Vagina (tissue), 2 donors: Measurements from ENCODE around the gene FAM50B. TPM values are rescaled to one million over a fixed set of nuclear protein-coding genes. Genes with fewer than 3 reads are reported as not detected.
A peak's percentile ranks its signal among the peaks of the same experiment; 100 is the strongest.

Experiments used
- DNase-seq, 2 donors: peaks; one replicate each; pipeline ENCODE4 v3.0.0-alpha.2; 2017; ENCODE audit errors: extremely low spot score in 2 of 2
- H3K27ac ChIP-seq: fragments of 200-600 bp; sonication (generic); one replicate; pipeline ENCODE4 v1.5.1; 2019
- H3K27me3 ChIP-seq: fragments of 200-600 bp; sonication (generic); one replicate; pipeline ENCODE4 v1.5.1; 2019
- H3K36me3 ChIP-seq, 2 donors: fragments of 200-600 bp; sonication (generic); one replicate each; pipeline ENCODE4 v1.5.1; 2017 to 2019
- H3K4me1 ChIP-seq: fragments of 200-600 bp; sonication (generic); one replicate; pipeline ENCODE4 v1.5.1; 2019
- H3K4me3 ChIP-seq, 2 donors: fragments of 200-600 bp; sonication (generic); 1 replicate in 1 of 2; 2 replicates in 1 of 2; pipeline ENCODE4 v1.5.1; 2016 to 2019
- H3K9me3 ChIP-seq: fragments of 200-600 bp; sonication (generic); one replicate; pipeline ENCODE4 v1.5.1; 2019
- POLR2A ChIP-seq, 2 donors: fragments of 450-650 bp; IDR thresholded peaks; one replicate each; pipeline ENCODE4 v1.6.1; 2017; ENCODE audit warnings: antibody characterized with exemption in 2 of 2, mild to moderate bottlenecking in 2 of 2, moderate library complexity in 2 of 2
- POLR2AphosphoS5 ChIP-seq, 2 donors: sonication (generic); formaldehyde crosslinking; IDR thresholded peaks; one replicate each; pipeline ENCODE4 v1.9.0; 2017; ENCODE audit warnings: antibody characterized with exemption in 2 of 2, mild to moderate bottlenecking in 2 of 2, low read depth in 1 of 2; ENCODE audit not compliant: insufficient read depth in 1 of 2
- intact Hi-C: fragments of 100-400 bp; cut with DNase I; formaldehyde crosslinking; loops from one replicate; pipeline ENCODE4 v1.15.1; 2023
- total RNA-seq: library from RNA; depleted of rRNA; stranded (reverse); fragments of >200 nt; gene quantifications from one replicate; pipeline ENCODE4 v1.2.3, GENCODE V29; 2016
- TF ChIP-seq, protein P1 (sequence below), 3 experiments: fragments of 450-650 bp in 2 of 3; fragments of 200-600 bp in 1 of 3; sonication (generic) in 1 of 3; IDR thresholded peaks; one replicate each; pipeline ENCODE4 v1.5.1; 2017 to 2019; ENCODE audit warnings: antibody characterized with exemption in 3 of 3, mild to moderate bottlenecking in 2 of 3, moderate library complexity in 2 of 3

Gene FAM50B
- total RNA-seq, 1 donor from 2014 or later, result 4.9 TPM

DNA sequence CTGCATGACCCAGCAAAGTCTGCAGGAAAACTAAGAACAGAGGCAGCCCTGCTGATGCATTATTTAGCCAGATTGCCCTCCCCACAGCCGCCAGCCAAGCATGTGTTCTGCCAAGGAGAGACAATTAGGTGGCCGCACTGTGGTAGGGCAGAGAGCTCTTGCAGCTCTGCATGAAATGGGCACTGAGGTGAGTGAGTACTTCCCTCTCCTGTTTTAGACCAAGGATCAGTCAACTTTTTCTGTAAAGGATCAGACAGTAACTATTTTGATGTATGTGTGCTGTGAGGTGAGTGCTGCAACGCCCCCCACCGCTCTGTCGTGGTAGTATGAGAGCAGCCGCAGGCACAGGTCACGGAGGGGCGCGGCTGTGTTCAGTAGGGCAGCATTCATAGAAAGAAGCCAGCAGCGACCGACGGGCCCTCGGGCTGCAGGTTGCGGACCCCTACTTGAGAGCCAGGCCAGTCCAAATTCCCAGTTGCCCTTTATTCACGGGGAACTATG lies 23.8 kb upstream of the FAM50B start:
- H3K27me3 ChIP-seq, result no peaks in the 10 kb centered on the region
- no peak for DNase-seq
- peak overlapping the region; percentile 86 for H3K27ac ChIP-seq
- no peaks in the 10 kb centered on the region for H3K9me3 ChIP-seq
- H3K36me3 ChIP-seq, result no peaks in the 10 kb centered on the region
- TF ChIP-seq POLR2A (IDR thresholded peaks at IDR 0.05), result no peak
- TF ChIP-seq, protein P1, sequence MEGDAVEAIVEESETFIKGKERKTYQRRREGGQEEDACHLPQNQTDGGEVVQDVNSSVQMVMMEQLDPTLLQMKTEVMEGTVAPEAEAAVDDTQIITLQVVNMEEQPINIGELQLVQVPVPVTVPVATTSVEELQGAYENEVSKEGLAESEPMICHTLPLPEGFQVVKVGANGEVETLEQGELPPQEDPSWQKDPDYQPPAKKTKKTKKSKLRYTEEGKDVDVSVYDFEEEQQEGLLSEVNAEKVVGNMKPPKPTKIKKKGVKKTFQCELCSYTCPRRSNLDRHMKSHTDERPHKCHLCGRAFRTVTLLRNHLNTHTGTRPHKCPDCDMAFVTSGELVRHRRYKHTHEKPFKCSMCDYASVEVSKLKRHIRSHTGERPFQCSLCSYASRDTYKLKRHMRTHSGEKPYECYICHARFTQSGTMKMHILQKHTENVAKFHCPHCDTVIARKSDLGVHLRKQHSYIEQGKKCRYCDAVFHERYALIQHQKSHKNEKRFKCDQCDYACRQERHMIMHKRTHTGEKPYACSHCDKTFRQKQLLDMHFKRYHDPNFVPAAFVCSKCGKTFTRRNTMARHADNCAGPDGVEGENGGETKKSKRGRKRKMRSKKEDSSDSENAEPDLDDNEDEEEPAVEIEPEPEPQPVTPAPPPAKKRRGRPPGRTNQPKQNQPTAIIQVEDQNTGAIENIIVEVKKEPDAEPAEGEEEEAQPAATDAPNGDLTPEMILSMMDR (IDR thresholded peaks at IDR 0.05), result peak in 2 of 3 experiments; percentile 19 to 46
- no peak for TF ChIP-seq POLR2AphosphoS5 (IDR thresholded peaks at IDR 0.05; ENCODE audit: insufficient read depth in 1 of 2, low read depth in 1 of 2)
- H3K4me1 ChIP-seq, result peaks cover 46% of the 10 kb centered on the region
- intact Hi-C loops, result loop anchor here (5.0 kb wide), 1 partner anchor 73 kb away; the partner anchor contains the start of gene PXDC1
- H3K4me3 ChIP-seq, result peak overlapping the region; percentile 33 to 34

DNA sequence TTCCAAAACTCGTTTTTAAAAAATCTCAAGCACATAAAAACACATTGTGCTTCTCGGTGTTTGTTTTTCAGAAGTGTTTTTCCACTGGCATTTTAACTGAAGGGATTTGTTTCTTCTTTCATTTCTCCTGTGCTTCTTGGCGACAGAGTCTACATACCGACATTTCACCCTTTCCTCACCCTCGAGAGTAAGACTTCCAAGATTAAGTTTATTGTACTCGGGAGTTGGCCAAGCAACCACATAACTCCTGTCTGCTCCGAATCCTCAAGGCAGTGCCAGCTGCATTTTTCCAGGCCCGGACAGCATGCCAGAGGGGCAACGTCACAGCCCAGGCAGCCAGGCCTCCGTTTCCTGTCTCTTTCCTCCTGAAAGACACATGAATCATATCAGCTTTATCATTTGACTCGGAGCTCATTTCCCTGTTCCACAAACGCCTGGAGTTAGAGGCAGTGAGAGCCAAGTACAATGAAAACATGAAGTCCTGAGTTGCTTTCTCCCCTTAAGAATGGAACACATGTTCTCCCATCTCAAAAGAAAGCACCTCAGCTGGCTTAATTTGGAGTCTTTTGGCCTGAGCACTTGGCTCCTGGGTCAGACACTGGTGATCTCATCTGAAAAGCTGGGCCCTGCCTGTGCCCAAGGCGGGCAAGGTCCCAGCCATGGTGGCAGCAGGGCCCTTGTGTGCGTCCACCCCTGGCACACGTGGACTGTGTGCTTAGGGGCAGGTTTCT lies 23.2 kb upstream of the FAM50B start:
- peak in 1 of 2 donors; percentile 98 for DNase-seq
- Histone ChIP-seq H3K4me3 (peak overlapping the region; percentile 33 to 34), H3K9me3 (no peaks in the 10 kb centered on the region), H3K4me1 (peaks cover 40% of the 10 kb centered on the region), H3K27ac (peak overlapping the region; percentile 86), H3K36me3 (no peaks in the 10 kb centered on the region), H3K27me3 (no peaks in the 10 kb centered on the region)
- intact Hi-C loops, result loop anchor here (5.0 kb wide), 1 partner anchor 74 kb away; the partner anchor contains the start of gene PXDC1
- TF ChIP-seq POLR2AphosphoS5 (IDR thresholded peaks at IDR 0.05; ENCODE audit: insufficient read depth in 1 of 2, low read depth in 1 of 2) (peak; percentile 93 to 98), POLR2A (IDR thresholded peaks at IDR 0.05) (no peak)

DNA sequence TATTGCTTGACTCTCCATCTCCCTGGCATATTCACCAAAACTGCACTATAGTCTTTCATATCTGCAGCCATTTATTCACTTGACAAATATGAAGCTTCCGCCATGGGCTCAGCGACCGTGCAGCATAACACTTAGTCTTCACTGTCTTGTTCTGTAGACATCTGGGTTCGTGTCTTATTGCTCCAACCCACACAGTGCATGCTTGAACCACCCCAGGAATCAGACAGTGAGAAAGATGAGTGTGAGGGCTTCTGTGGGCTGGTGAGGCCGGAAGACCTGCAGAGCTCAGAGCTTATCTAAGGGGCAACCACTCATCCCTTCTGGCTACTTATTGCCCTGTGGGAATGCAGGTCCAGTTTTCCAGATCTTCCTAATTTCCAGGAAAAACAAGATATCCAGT lies 19.9 kb upstream of the FAM50B start:
- TF ChIP-seq POLR2A (IDR thresholded peaks at IDR 0.05), result no peak
- TF ChIP-seq, protein P1 (IDR thresholded peaks at IDR 0.05), result no peak
- no peak for TF ChIP-seq POLR2AphosphoS5 (IDR thresholded peaks at IDR 0.05; ENCODE audit: insufficient read depth in 1 of 2, low read depth in 1 of 2)
- H3K4me1 ChIP-seq, result peaks cover 26% of the 10 kb centered on the region
- H3K9me3 ChIP-seq, result no peaks in the 10 kb centered on the region
- intact Hi-C loops, result loop anchor here (5.0 kb wide), 1 partner anchor 77 kb away; the partner anchor contains the start of gene PXDC1
- H3K27ac ChIP-seq, result no peak overlapping the region
- H3K27me3 ChIP-seq, result no peaks in the 10 kb centered on the region
- DNase-seq, result no peak
- H3K4me3 ChIP-seq, result no peak overlapping the region
- H3K36me3 ChIP-seq, result no peaks in the 10 kb centered on the region

DNA sequence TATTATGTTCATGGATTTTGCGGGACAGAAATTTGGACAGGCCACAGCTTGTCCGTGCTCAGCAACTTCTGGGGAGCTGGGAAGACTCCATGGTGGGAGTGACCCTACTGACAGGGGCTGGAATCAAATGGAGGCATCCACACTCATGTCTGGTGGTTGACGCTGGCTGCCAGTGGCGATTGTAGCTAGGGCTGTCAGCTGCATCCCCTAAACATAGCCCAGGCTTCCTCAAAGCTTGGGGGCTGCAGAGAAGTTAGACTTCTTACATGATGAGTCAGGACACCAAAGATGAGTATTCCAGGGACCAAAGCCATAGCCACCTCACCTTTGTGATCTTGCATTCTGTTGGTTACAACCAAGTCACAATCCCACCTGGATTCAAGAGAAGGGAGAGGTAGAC lies 18.4 kb upstream of the FAM50B start:
- no peak for DNase-seq
- H3K36me3 ChIP-seq, result no peaks in the 10 kb centered on the region
- TF ChIP-seq, protein P1 (IDR thresholded peaks at IDR 0.05), result no peak
- no peak overlapping the region for H3K27ac ChIP-seq
- no peak overlapping the region for H3K4me3 ChIP-seq
- no peaks in the 10 kb centered on the region for H3K27me3 ChIP-seq
- intact Hi-C loops, result no loop called here
- no peaks in the 10 kb centered on the region for H3K9me3 ChIP-seq
- H3K4me1 ChIP-seq, result peaks cover 10% of the 10 kb centered on the region

DNA sequence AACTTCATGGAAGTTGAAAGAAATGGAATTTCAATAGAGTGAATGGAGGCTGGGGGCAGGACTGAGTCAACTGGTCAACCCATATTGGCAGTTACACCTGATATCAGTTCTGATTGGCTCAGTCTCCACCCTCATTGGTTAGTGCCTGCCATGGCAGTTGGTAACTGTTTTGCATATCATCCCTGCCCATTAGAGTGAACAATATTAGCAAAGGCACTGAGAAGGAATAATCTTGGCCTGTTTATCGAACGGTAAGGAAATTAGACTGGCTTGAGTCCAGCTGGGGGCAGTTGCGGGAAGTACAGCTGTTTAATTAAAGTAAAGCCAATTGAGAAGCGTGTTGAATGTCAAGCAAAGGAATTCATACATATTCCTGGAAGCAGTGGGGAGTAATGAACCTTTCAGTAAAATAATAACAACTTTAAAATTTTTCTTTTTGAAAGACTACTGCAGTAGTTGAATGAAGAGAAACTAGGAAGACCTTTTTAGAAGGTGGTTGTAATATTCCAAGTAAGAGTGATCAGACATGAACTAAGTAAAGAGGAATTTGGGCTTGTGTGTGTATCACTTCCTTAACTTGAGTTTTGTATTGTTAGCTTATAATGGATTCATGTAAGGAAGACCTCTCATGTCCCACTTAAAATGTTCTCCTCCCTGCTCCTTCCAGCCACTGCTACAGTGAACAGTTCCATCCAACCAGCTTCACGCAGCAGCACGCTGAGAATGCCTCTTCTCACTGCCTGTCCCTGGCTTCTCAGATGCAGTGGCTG lies 17.2 kb upstream of the FAM50B start:
- intact Hi-C loops, result no loop called here
- Histone ChIP-seq H3K27me3 (no peaks in the 10 kb centered on the region), H3K9me3 (no peaks in the 10 kb centered on the region), H3K4me3 (no peak overlapping the region), H3K4me1 (no peaks in the 10 kb centered on the region), H3K36me3 (no peaks in the 10 kb centered on the region), H3K27ac (no peak overlapping the region)
- no peak for TF ChIP-seq POLR2A (IDR thresholded peaks at IDR 0.05)
- no peak for TF ChIP-seq POLR2AphosphoS5 (IDR thresholded peaks at IDR 0.05; ENCODE audit: insufficient read depth in 1 of 2, low read depth in 1 of 2)
- TF ChIP-seq, protein P1 (IDR thresholded peaks at IDR 0.05), result no peak
- no peak for DNase-seq
